H9 (cell line): Measurements from ENCODE around the gene USH2A. TPM values are rescaled to one million over a fixed set of nuclear protein-coding genes. Genes with fewer than 3 reads are reported as not detected.

Experiments
- DNase-seq: peaks from one replicate; pipeline ENCODE4 v3.0.0-alpha.2; 2017
- H2AFZ ChIP-seq: one replicate; pipeline ENCODE4 v1.6.1; 2013; ENCODE audit warnings: mild to moderate bottlenecking, low read length, control low read depth, moderate library complexity
- H2AK5ac ChIP-seq: 2 replicates; pipeline ENCODE4 v1.6.1; 2013; ENCODE audit warnings: low read length, control low read depth, mixed read lengths; ENCODE audit not compliant: insufficient read length
- H2BK120ac ChIP-seq: one replicate; pipeline ENCODE4 v1.6.1; 2013; ENCODE audit warnings: low read depth, mild to moderate bottlenecking, low read length, control low read depth, inconsistent platforms; ENCODE audit not compliant: poor library complexity, severe bottlenecking
- H2BK12ac ChIP-seq: 2 replicates; pipeline ENCODE4 v1.6.1; 2013; ENCODE audit warnings: low read length, control low read depth, mixed read lengths, low read depth; ENCODE audit not compliant: insufficient read length
- H2BK15ac ChIP-seq: 2 replicates; pipeline ENCODE4 v1.6.1; 2013; ENCODE audit warnings: low read depth, low read length, control low read depth
- H2BK20ac ChIP-seq: one replicate; pipeline ENCODE4 v1.6.1; 2013; ENCODE audit warnings: low read depth, mild to moderate bottlenecking, low read length, control low read depth, inconsistent platforms; ENCODE audit not compliant: poor library complexity, severe bottlenecking
- H2BK5ac ChIP-seq: 2 replicates; pipeline ENCODE4 v1.6.1; 2013; ENCODE audit warnings: low read length, control low read depth, mixed read lengths; ENCODE audit not compliant: insufficient read length
- H3K14ac ChIP-seq: 2 replicates; pipeline ENCODE4 v1.6.1; 2013; ENCODE audit warnings: low read length, control low read depth; ENCODE audit not compliant: insufficient read depth
- H3K18ac ChIP-seq: 2 replicates; pipeline ENCODE4 v1.6.1; 2013; ENCODE audit warnings: low read depth, mild to moderate bottlenecking, mixed read lengths, low read length, control low read depth; ENCODE audit not compliant: insufficient read length
- H3K23ac ChIP-seq: 2 replicates; pipeline ENCODE4 v1.6.1; 2013; ENCODE audit warnings: low read length, control low read depth, mixed read lengths, low read depth; ENCODE audit not compliant: insufficient read length
- H3K23me2 ChIP-seq: 2 replicates; pipeline ENCODE4 v1.6.1; 2013; ENCODE audit warnings: low read depth, mild to moderate bottlenecking, mixed read lengths, low read length, control low read depth; ENCODE audit not compliant: insufficient read length, poor library complexity, severe bottlenecking
- H3K27ac ChIP-seq: 2 replicates; pipeline ENCODE4 v1.5.1; 2013; ENCODE audit warnings: low read length, control low read depth, mixed read lengths, low read depth; ENCODE audit not compliant: insufficient read length
- H3K27me3 ChIP-seq: 2 replicates; pipeline ENCODE4 v1.6.1; 2013; ENCODE audit warnings: low read length, control low read depth, inconsistent platforms; ENCODE audit not compliant: insufficient read depth
- H3K4ac ChIP-seq: 2 replicates; pipeline ENCODE4 v1.6.1; 2013; ENCODE audit warnings: low read depth, mild to moderate bottlenecking, control low read depth, inconsistent platforms, low read length, moderate library complexity
- H3K4me1 ChIP-seq: 2 replicates; pipeline ENCODE4 v1.6.1; 2013; ENCODE audit warnings: low read length, control low read depth, inconsistent platforms; ENCODE audit not compliant: insufficient read depth
- H3K4me2 ChIP-seq: 2 replicates; pipeline ENCODE4 v1.6.1; 2013; ENCODE audit warnings: low read length, control low read depth, mixed read lengths; ENCODE audit not compliant: insufficient read length, insufficient read depth
- H3K56ac ChIP-seq: 2 replicates; pipeline ENCODE4 v1.6.1; 2013; ENCODE audit warnings: low read depth, mild to moderate bottlenecking, mixed read lengths, low read length, control low read depth; ENCODE audit not compliant: insufficient read length
- H3K79me1 ChIP-seq: 2 replicates; pipeline ENCODE4 v1.6.1; 2013; ENCODE audit warnings: low read depth, mild to moderate bottlenecking, moderate library complexity, low read length, control low read depth, inconsistent platforms; ENCODE audit not compliant: insufficient read depth, poor library complexity, severe bottlenecking
- H3K79me2 ChIP-seq: 2 replicates; pipeline ENCODE4 v1.6.1; 2013; ENCODE audit warnings: low read length, control low read depth, inconsistent platforms; ENCODE audit not compliant: insufficient read depth
- H3K9ac ChIP-seq: 2 replicates; pipeline ENCODE4 v1.6.1; 2013; ENCODE audit warnings: low read length, control low read depth, mixed read lengths; ENCODE audit not compliant: insufficient read length; ENCODE audit errors: extremely low read depth
- H3K9me3 ChIP-seq: one replicate; pipeline ENCODE4 v1.6.1; 2013; ENCODE audit warnings: low read depth, low read length, inconsistent platforms; ENCODE audit not compliant: control insufficient read depth
- H3T11ph ChIP-seq: one replicate; pipeline ENCODE4 v1.6.1; 2013; ENCODE audit warnings: mild to moderate bottlenecking, low read length, control low read depth, inconsistent platforms
- H4K20me1 ChIP-seq: one replicate; pipeline ENCODE4 v1.6.1; 2013; ENCODE audit not compliant: control insufficient read depth, insufficient read length, insufficient read depth
- H4K5ac ChIP-seq: 2 replicates; pipeline ENCODE4 v1.6.1; 2013; ENCODE audit warnings: low read depth, mild to moderate bottlenecking, mixed read lengths, low read length, control low read depth; ENCODE audit not compliant: insufficient read length
- H4K8ac ChIP-seq: replicated peaks from 2 replicates; pipeline ENCODE4 v1.6.1; 2013; ENCODE audit warnings: low read length, control low read depth, mixed read lengths, low read depth; ENCODE audit not compliant: insufficient read length
- H4K91ac ChIP-seq: 2 replicates; pipeline ENCODE4 v1.6.1; 2013; ENCODE audit warnings: low read depth, mild to moderate bottlenecking, moderate library complexity, mixed read lengths, low read length, control low read depth; ENCODE audit not compliant: insufficient read length
- H3K27ac Mint-ChIP-seq, 3 experiments: 2 replicates in 2 of 3; 3 replicates in 1 of 3; pipeline ENCODE4 v1.8.0; 2020 to 2021; ENCODE audit warnings: mixed read lengths in 3 of 3, mild to moderate bottlenecking in 1 of 3, moderate library complexity in 1 of 3
- H3K27me3 Mint-ChIP-seq: 2 replicates; pipeline ENCODE4 v1.8.0; 2021; ENCODE audit warnings: low read depth, mild to moderate bottlenecking, moderate library complexity, mixed read lengths
- H3K36me3 Mint-ChIP-seq, 3 experiments: 2 replicates in 2 of 3; 3 replicates in 1 of 3; pipeline ENCODE4 v1.8.0; 2020 to 2021; ENCODE audit warnings: low read depth in 3 of 3, mixed read lengths in 3 of 3; ENCODE audit not compliant: insufficient read depth in 1 of 3
- H3K4me1 Mint-ChIP-seq, 2 experiments: 2 replicates each; pipeline ENCODE4 v1.8.0; 2020; ENCODE audit warnings: mixed read lengths in 2 of 2
- H3K4me3 Mint-ChIP-seq, 2 experiments: 2 replicates in 1 of 2; 3 replicates in 1 of 2; pipeline ENCODE4 v1.8.0; 2020 to 2021; ENCODE audit warnings: mild to moderate bottlenecking in 2 of 2, mixed read lengths in 2 of 2, moderate library complexity in 1 of 2
- H3K9me3 Mint-ChIP-seq, 2 experiments: 2 replicates in 1 of 2; 3 replicates in 1 of 2; pipeline ENCODE4 v1.8.0; 2020; ENCODE audit warnings: mild to moderate bottlenecking in 2 of 2, mixed read lengths in 2 of 2, moderate library complexity in 1 of 2
- CTCF ChIP-seq: fragments of 200-600 bp; sonication (generic); conservative IDR thresholded peaks from 3 replicates; pipeline ENCODE4 v1.8.0; 2021; ENCODE audit warnings: antibody characterized with exemption, mild to moderate bottlenecking
- WGBS: extraction: QIAGEN DNeasy Blood & Tissue Kit; methylation state at CpG from one replicate; pipeline ENCODE4 v1.1.7; 2013; ENCODE audit warnings: missing lambda C conversion rate, low lambda C conversion rate, mixed read lengths; ENCODE audit not compliant: insufficient read length; ENCODE audit errors: extremely low coverage; 5-methylcytosine and 5-hydroxymethylcytosine counted together
- total RNA-seq: library from RNA; stranded (reverse); gene quantifications from 2 replicates; pipeline ENCODE4 v1.2.1, GENCODE V29; 2021

USH2A gene
- total RNA-seq, 1 experiment from 2014 or later = 0.11 TPM

- Histone ChIP-seq H2BK20ac (no peak overlapping the region), H3K4me2 (no peak overlapping the region), H3T11ph (no peak overlapping the region), H4K5ac (no peak overlapping the region), H3K14ac (no peak overlapping the region), H2AFZ (no peak overlapping the region), H3K18ac (no peak overlapping the region), H3K9ac (no peak overlapping the region), H3K27ac (no peak overlapping the region), H3K4me1 (no peaks in the 10 kb centered on the region; the same call in 1 of the 2 replicates), H2AK5ac (no peak overlapping the region), H2BK12ac (no peak overlapping the region), H2BK15ac (no peak overlapping the region), H3K9me3 (no peaks in the 10 kb centered on the region), H3K23me2 (no peaks in the 10 kb centered on the region), H3K79me2 (no peaks in the 10 kb centered on the region), H2BK5ac (no peak overlapping the region), H4K20me1 (no peaks in the 10 kb centered on the region), H2BK120ac (no peak overlapping the region), H4K8ac (no peak overlapping the region), H4K91ac (no peak overlapping the region), H3K27me3 (no peaks in the 10 kb centered on the region), H3K4ac (no peak overlapping the region), H3K79me1 (no peaks in the 10 kb centered on the region), H3K23ac (no peak overlapping the region), H3K56ac (no peak overlapping the region)
- no peak overlapping the region for H3K27ac Mint-ChIP-seq
- no peaks in the 10 kb centered on the region for H3K9me3 Mint-ChIP-seq
- DNase-seq = no peak
- no CpG with 5 or more reads among the region's 3 CpGs for WGBS
- H3K27me3 Mint-ChIP-seq = no peaks in the 10 kb centered on the region
- no peak overlapping the region for H3K4me3 Mint-ChIP-seq
- peaks cover 0 to 7% of the 10 kb centered on the region in 2 experiments; a peak in 2 of 4 replicates for H3K4me1 Mint-ChIP-seq
- no peak for TF ChIP-seq CTCF
- H3K36me3 Mint-ChIP-seq = no peaks in the 10 kb centered on the region
These were observed 185.2 kb downstream of the USH2A start for GRCh38 chr1:216237927-216238542.
